GM23338 (cell line): ENCODE data around the gene LCOR. TPM values are rescaled to one million over a fixed set of nuclear protein-coding genes. Genes with fewer than 3 reads are reported as not detected.

Experiments used
- ATAC-seq: fragments of 200-7000 bp; cut with Tn5 transposase; 3 replicates; pipeline ENCODE4 v1.9.1; 2020
- DNase-seq: peaks from one replicate; pipeline ENCODE4 v3.0.0-alpha.2; 2015; ENCODE audit warnings: low spot score
- H2AFZ ChIP-seq: fragments of 200-600 bp; sonication (generic); 2 replicates; pipeline ENCODE4 v1.8.0; 2016; ENCODE audit warnings: antibody characterized with exemption, mild to moderate bottlenecking, moderate library complexity
- H3F3A ChIP-seq: fragments of 200-600 bp; sonication (generic); replicated peaks from 2 replicates; pipeline ENCODE4 v1.8.0; 2017; ENCODE audit warnings: antibody characterized with exemption, mixed run types, low read depth
- H3K27ac ChIP-seq: fragments of 200-600 bp; sonication (generic); 2 replicates; pipeline ENCODE4 v1.6.1; 2016; ENCODE audit warnings: low read depth
- H3K27me3 ChIP-seq: fragments of 200-600 bp; sonication (generic); 2 replicates; pipeline ENCODE4 v1.8.0; 2016; ENCODE audit warnings: mild to moderate bottlenecking, mixed run types, moderate library complexity; ENCODE audit not compliant: insufficient read depth
- H3K36me3 ChIP-seq: fragments of 200-600 bp; sonication (generic); 2 replicates; pipeline ENCODE4 v1.8.0; 2016; ENCODE audit warnings: mild to moderate bottlenecking; ENCODE audit not compliant: insufficient read depth
- H3K4me1 ChIP-seq: fragments of 200-600 bp; sonication (generic); 2 replicates; pipeline ENCODE4 v1.8.0; 2016; ENCODE audit warnings: mild to moderate bottlenecking, moderate library complexity; ENCODE audit not compliant: insufficient read depth
- H3K4me2 ChIP-seq: fragments of 200-600 bp; sonication (generic); 2 replicates; pipeline ENCODE4 v1.7.1; 2017; ENCODE audit warnings: mixed run types
- H3K4me3 ChIP-seq: fragments of 200-600 bp; sonication (generic); 2 replicates; pipeline ENCODE4 v1.6.1; 2016; ENCODE audit warnings: mixed run types
- H3K79me2 ChIP-seq: fragments of 200-600 bp; sonication (generic); replicated peaks from 2 replicates; pipeline ENCODE4 v1.8.0; 2017; ENCODE audit warnings: mild to moderate bottlenecking; ENCODE audit not compliant: insufficient read depth
- H3K9me2 ChIP-seq: fragments of 200-600 bp; sonication (generic); 2 replicates; pipeline ENCODE4 v1.8.0; 2017; ENCODE audit not compliant: insufficient read depth
- H4K20me1 ChIP-seq: fragments of 200-600 bp; sonication (generic); replicated peaks from 2 replicates; pipeline ENCODE4 v1.8.0; 2017; ENCODE audit warnings: mild to moderate bottlenecking; ENCODE audit not compliant: insufficient read depth
- H3K27ac Mint-ChIP-seq: 2 replicates; pipeline ENCODE4 v1.8.0; 2020; ENCODE audit warnings: inconsistent platforms, mild to moderate bottlenecking, moderate library complexity, mixed read lengths
- H3K27me3 Mint-ChIP-seq: 3 replicates; pipeline ENCODE4 v1.8.0; 2022; ENCODE audit warnings: low read depth, mild to moderate bottlenecking, moderate library complexity, mixed read lengths, inconsistent platforms; ENCODE audit not compliant: insufficient read depth, poor library complexity
- H3K36me3 Mint-ChIP-seq: 3 replicates; pipeline ENCODE4 v1.8.0; 2021; ENCODE audit warnings: low read depth, mild to moderate bottlenecking, inconsistent platforms, moderate library complexity, mixed read lengths
- H3K4me1 Mint-ChIP-seq: 3 replicates; pipeline ENCODE4 v1.8.0; 2020; ENCODE audit warnings: mild to moderate bottlenecking, inconsistent platforms, mixed read lengths
- H3K4me3 Mint-ChIP-seq: 3 replicates; pipeline ENCODE4 v1.8.0; 2021; ENCODE audit warnings: moderate library complexity, mild to moderate bottlenecking, inconsistent platforms, mixed read lengths
- H3K9me3 Mint-ChIP-seq: 3 replicates; pipeline ENCODE4 v1.8.0; 2020; ENCODE audit warnings: moderate library complexity, mild to moderate bottlenecking, inconsistent platforms, mixed read lengths
- CREB1 ChIP-seq: fragments of 250-450 bp; sonication (Bioruptor Pico); IDR thresholded peaks from 2 replicates; pipeline ENCODE4 v1.5.0; 2020; ENCODE audit warnings: low read depth, mild to moderate bottlenecking, moderate library complexity
- EZH2 ChIP-seq: fragments of 200-600 bp; sonication (generic); IDR thresholded peaks from one replicate; pipeline ENCODE4 v1.8.0; 2017; ENCODE audit warnings: antibody characterized with exemption, mild to moderate bottlenecking, low read depth; ENCODE audit not compliant: unreplicated experiment
- EZH2phosphoT487 ChIP-seq: fragments of 200-600 bp; sonication (generic); IDR thresholded peaks from one replicate; pipeline ENCODE4 v1.8.1; 2018; ENCODE audit warnings: antibody characterized with exemption; ENCODE audit not compliant: unreplicated experiment
- JUNB ChIP-seq: IDR thresholded peaks from one replicate; pipeline ENCODE4 v1.6.1; 2016; ENCODE audit warnings: antibody characterized with exemption; ENCODE audit not compliant: unreplicated experiment
- NANOG ChIP-seq: IDR thresholded peaks from 2 replicates; pipeline ENCODE4 v1.6.1; 2016; ENCODE audit warnings: antibody characterized with exemption, borderline replicate concordance
- REST ChIP-seq: IDR thresholded peaks from one replicate; pipeline ENCODE4 v1.6.1; 2018; ENCODE audit warnings: antibody characterized with exemption; ENCODE audit not compliant: unreplicated experiment
- STAT1 ChIP-seq: IDR thresholded peaks from one replicate; pipeline ENCODE4 v1.6.1; 2016; ENCODE audit warnings: antibody characterized with exemption; ENCODE audit not compliant: unreplicated experiment
- ZNF114 ChIP-seq: fragments of 250-450 bp; sonication (Bioruptor Pico); IDR thresholded peaks from 2 replicates; pipeline ENCODE4 v1.5.0; 2020; ENCODE audit warnings: mild to moderate bottlenecking, moderate library complexity
- ZNF331 ChIP-seq: fragments of 250-450 bp; sonication (Bioruptor Pico); IDR thresholded peaks from 2 replicates; pipeline ENCODE4 v1.5.0; 2020; ENCODE audit warnings: low read depth, mild to moderate bottlenecking, moderate library complexity
- polyA plus RNA-seq: library from polyadenylated mRNA; unstranded; fragments of >200 nt; fragmentation: Nextera tagmentation; extraction: Ambion mirVana; gene quantifications from 2 replicates; pipeline ENCODE4 v1.2.1, GENCODE V29; 2016
- total RNA-seq: library from RNA; depleted of rRNA; stranded (reverse); fragments of >200 nt; shearing (Covaris generic); gene quantifications from 2 replicates; pipeline ENCODE4 v1.2.3, GENCODE V29; 2014
- TF ChIP-seq, protein P1 (sequence below): IDR thresholded peaks from 2 replicates; pipeline ENCODE4 v1.6.1; 2016; ENCODE audit warnings: antibody characterized with exemption
- TF ChIP-seq, protein P2 (sequence below): fragments of 250-450 bp; sonication (Bioruptor Pico); IDR thresholded peaks from 2 replicates; pipeline ENCODE4 v1.5.0; 2020; ENCODE audit warnings: mild to moderate bottlenecking, moderate library complexity
- TF ChIP-seq, protein P3 (sequence below), 2 experiments: fragments of 200-600 bp in 1 of 2; sonication (generic) in 1 of 2; conservative IDR thresholded peaks; 2 replicates each; pipeline versions ENCODE4 v1.5.1 to v1.6.1; 2016 to 2017; ENCODE audit warnings: antibody characterized with exemption in 2 of 2, low read depth in 2 of 2, mild to moderate bottlenecking in 2 of 2, moderate library complexity in 1 of 2

Gene LCOR
- total and polyA plus RNA-seq, 2 experiments from 2014 or later: 6.9 to 14.9 TPM

- peak overlapping the region; percentile 93 for H3K4me2 ChIP-seq
- H3K79me2 ChIP-seq: peaks cover 44% of the 10 kb centered on the region
- TF ChIP-seq, protein P1, sequence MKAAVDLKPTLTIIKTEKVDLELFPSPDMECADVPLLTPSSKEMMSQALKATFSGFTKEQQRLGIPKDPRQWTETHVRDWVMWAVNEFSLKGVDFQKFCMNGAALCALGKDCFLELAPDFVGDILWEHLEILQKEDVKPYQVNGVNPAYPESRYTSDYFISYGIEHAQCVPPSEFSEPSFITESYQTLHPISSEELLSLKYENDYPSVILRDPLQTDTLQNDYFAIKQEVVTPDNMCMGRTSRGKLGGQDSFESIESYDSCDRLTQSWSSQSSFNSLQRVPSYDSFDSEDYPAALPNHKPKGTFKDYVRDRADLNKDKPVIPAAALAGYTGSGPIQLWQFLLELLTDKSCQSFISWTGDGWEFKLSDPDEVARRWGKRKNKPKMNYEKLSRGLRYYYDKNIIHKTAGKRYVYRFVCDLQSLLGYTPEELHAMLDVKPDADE: no peak
- TF ChIP-seq ZNF331 (CRISPR knock-in tag): no peak
- TF ChIP-seq, protein P2, sequence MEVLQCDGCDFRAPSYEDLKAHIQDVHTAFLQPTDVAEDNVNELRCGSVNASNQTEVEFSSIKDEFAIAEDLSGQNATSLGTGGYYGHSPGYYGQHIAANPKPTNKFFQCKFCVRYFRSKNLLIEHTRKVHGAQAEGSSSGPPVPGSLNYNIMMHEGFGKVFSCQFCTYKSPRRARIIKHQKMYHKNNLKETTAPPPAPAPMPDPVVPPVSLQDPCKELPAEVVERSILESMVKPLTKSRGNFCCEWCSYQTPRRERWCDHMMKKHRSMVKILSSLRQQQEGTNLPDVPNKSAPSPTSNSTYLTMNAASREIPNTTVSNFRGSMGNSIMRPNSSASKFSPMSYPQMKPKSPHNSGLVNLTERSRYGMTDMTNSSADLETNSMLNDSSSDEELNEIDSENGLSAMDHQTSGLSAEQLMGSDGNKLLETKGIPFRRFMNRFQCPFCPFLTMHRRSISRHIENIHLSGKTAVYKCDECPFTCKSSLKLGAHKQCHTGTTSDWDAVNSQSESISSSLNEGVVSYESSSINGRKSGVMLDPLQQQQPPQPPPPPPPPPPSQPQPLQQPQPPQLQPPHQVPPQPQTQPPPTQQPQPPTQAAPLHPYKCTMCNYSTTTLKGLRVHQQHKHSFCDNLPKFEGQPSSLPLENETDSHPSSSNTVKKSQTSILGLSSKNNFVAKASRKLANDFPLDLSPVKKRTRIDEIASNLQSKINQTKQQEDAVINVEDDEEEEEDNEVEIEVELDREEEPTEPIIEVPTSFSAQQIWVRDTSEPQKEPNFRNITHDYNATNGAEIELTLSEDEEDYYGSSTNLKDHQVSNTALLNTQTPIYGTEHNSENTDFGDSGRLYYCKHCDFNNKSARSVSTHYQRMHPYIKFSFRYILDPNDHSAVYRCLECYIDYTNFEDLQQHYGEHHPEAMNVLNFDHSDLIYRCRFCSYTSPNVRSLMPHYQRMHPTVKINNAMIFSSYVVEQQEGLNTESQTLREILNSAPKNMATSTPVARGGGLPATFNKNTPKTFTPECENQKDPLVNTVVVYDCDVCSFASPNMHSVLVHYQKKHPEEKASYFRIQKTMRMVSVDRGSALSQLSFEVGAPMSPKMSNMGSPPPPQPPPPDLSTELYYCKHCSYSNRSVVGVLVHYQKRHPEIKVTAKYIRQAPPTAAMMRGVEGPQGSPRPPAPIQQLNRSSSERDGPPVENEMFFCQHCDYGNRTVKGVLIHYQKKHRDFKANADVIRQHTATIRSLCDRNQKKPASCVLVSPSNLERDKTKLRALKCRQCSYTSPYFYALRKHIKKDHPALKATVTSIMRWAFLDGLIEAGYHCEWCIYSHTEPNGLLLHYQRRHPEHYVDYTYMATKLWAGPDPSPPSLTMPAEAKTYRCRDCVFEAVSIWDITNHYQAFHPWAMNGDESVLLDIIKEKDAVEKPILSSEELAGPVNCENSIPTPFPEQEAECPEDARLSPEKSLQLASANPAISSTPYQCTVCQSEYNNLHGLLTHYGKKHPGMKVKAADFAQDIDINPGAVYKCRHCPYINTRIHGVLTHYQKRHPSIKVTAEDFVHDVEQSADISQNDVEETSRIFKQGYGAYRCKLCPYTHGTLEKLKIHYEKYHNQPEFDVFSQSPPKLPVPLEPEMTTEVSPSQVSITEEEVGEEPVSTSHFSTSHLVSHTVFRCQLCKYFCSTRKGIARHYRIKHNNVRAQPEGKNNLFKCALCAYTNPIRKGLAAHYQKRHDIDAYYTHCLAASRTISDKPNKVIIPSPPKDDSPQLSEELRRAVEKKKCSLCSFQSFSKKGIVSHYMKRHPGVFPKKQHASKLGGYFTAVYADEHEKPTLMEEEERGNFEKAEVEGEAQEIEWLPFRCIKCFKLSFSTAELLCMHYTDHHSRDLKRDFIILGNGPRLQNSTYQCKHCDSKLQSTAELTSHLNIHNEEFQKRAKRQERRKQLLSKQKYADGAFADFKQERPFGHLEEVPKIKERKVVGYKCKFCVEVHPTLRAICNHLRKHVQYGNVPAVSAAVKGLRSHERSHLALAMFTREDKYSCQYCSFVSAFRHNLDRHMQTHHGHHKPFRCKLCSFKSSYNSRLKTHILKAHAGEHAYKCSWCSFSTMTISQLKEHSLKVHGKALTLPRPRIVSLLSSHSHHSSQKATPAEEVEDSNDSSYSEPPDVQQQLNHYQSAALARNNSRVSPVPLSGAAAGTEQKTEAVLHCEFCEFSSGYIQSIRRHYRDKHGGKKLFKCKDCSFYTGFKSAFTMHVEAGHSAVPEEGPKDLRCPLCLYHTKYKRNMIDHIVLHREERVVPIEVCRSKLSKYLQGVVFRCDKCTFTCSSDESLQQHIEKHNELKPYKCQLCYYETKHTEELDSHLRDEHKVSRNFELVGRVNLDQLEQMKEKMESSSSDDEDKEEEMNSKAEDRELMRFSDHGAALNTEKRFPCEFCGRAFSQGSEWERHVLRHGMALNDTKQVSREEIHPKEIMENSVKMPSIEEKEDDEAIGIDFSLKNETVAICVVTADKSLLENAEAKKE (CRISPR knock-in tag): no peak
- no peak for TF ChIP-seq CREB1
- TF ChIP-seq EZH2phosphoT487: no peak
- no peak for TF ChIP-seq NANOG
- TF ChIP-seq, protein P3, sequence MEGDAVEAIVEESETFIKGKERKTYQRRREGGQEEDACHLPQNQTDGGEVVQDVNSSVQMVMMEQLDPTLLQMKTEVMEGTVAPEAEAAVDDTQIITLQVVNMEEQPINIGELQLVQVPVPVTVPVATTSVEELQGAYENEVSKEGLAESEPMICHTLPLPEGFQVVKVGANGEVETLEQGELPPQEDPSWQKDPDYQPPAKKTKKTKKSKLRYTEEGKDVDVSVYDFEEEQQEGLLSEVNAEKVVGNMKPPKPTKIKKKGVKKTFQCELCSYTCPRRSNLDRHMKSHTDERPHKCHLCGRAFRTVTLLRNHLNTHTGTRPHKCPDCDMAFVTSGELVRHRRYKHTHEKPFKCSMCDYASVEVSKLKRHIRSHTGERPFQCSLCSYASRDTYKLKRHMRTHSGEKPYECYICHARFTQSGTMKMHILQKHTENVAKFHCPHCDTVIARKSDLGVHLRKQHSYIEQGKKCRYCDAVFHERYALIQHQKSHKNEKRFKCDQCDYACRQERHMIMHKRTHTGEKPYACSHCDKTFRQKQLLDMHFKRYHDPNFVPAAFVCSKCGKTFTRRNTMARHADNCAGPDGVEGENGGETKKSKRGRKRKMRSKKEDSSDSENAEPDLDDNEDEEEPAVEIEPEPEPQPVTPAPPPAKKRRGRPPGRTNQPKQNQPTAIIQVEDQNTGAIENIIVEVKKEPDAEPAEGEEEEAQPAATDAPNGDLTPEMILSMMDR (conservative IDR thresholded peaks at IDR 0.05; ENCODE audit: low read depth in 2 of 2): 0 out of 4 replicates have a peak, but pooled peaks of 1 of the 2 experiments have one; percentile 13
- TF ChIP-seq REST: no peak
- 0 out of 2 replicates have a peak, but pooled peaks have one; percentile 59 for TF ChIP-seq ZNF114 (CRISPR knock-in tag)
- no peak for TF ChIP-seq JUNB
- no peak for TF ChIP-seq STAT1
- no peak for TF ChIP-seq EZH2
- H4K20me1 ChIP-seq: peaks cover 28% of the 10 kb centered on the region
- H3K36me3 ChIP-seq: no peaks in the 10 kb centered on the region
- peak; percentile 61 for ATAC-seq
- peak overlapping the region; percentile 80 for H3K4me3 ChIP-seq
- H3K9me3 Mint-ChIP-seq: no peaks in the 10 kb centered on the region; the same call in 2 of the 3 replicates
- no peaks in the 10 kb centered on the region for H3K9me2 ChIP-seq
- H3K27me3 Mint-ChIP-seq: peaks cover 14% of the 10 kb centered on the region
- DNase-seq: peak; percentile 76
- H3K4me1 Mint-ChIP-seq: peaks cover 28% of the 10 kb centered on the region
- H2AFZ ChIP-seq: no peak overlapping the region
- H3K4me3 Mint-ChIP-seq: peak overlapping the region; percentile 99; the same call in 2 of the 3 replicates
- H3K27ac ChIP-seq: no peak overlapping the region
- peaks cover 40% of the 10 kb centered on the region for H3K27me3 ChIP-seq
- peaks cover 13% of the 10 kb centered on the region for H3K4me1 ChIP-seq
- H3F3A ChIP-seq: no peaks in the 10 kb centered on the region
- H3K27ac Mint-ChIP-seq: no peak overlapping the region
- peaks cover 4% of the 10 kb centered on the region for H3K36me3 Mint-ChIP-seq
These were observed 672 bp downstream of the LCOR start for GRCh38 chr10:96832721-96833219.
